Measurements from ENCODE around the gene ZNF195.
"Not testable (repeated sequence)": the region's sequence is repeated elsewhere in the genome, so short reads cannot be mapped to it uniquely, and the experiment has no call there.

DNA sequence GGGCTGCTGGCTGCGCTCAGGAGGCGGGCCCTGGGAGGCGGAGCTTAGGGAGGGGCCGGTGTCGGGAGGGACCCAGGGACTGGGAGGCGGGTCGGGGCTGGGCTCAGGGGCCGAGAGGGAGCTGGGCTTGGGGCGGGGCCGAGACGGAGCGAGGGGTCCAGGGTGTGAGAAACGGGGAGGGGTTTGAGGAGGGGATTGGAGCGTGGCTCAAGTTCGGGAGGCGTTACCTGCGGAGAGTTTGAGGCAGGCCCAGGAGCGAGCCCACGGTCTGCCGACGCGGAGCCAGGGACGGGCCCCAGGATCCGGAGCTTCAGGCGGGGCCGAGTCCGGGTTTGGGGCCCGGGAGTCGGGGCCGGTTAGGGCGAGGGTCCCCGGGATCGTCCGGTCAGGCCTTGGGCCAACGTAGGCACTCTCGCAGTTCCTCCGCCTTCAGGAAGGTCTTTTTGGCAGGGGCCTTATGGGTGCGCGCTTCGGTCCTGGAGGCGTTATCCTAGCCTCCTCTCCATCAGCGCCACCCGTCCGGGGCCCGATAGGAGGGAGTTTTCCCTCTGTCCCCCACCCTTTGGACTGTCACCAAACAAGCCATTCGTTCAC is 44.3 kb upstream of the ZNF195 start:
- not testable (repeated sequence) for TF ChIP-seq TAF1 (IDR thresholded peaks at IDR 0.05; ENCODE audit: low read depth); YY1 (IDR thresholded peaks at IDR 0.05; ENCODE audit: low read depth); TCF12 (IDR thresholded peaks at IDR 0.05; ENCODE audit: low read depth); CEBPB (IDR thresholded peaks at IDR 0.05); RAD21 (IDR thresholded peaks at IDR 0.05; ENCODE audit: low read depth); EGR1 (IDR thresholded peaks at IDR 0.05); CREB1 (IDR thresholded peaks at IDR 0.05; ENCODE audit: low read depth)
- TF ChIP-seq, protein P1, sequence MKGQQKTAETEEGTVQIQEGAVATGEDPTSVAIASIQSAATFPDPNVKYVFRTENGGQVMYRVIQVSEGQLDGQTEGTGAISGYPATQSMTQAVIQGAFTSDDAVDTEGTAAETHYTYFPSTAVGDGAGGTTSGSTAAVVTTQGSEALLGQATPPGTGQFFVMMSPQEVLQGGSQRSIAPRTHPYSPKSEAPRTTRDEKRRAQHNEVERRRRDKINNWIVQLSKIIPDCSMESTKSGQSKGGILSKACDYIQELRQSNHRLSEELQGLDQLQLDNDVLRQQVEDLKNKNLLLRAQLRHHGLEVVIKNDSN (IDR thresholded peaks at IDR 0.05): not testable (repeated sequence)

Data from Ishikawa (cell line).